Astrocyte (in vitro differentiated cells and primary cell): ENCODE results near the gene MAP2K3. TPM values are rescaled to one million over a fixed set of nuclear protein-coding genes. Genes with fewer than 3 reads are reported as not detected.

ENCODE experiments used
- DNase-seq: peaks from one replicate; pipeline ENCODE4 v3.0.0-alpha.2; 2010; ENCODE audit warnings: low read depth
- FAIRE-seq: peaks from 2 replicates; lab custom pipeline; 2011; peaks lifted over from hg19 to GRCh38; lab: Jason Lieb, UNC
- H2AFZ ChIP-seq: 2 replicates; pipeline ENCODE4 v1.6.0; 2012; ENCODE audit warnings: low read depth, low read length, inconsistent platforms
- H3K27ac ChIP-seq: 2 replicates; pipeline ENCODE4 v1.5.1; 2011; ENCODE audit warnings: low read depth, low read length, inconsistent platforms
- H3K27me3 ChIP-seq: 2 replicates; pipeline ENCODE4 v1.6.0; 2011; ENCODE audit warnings: low read length, inconsistent platforms; ENCODE audit not compliant: insufficient read depth
- H3K36me3 ChIP-seq: 2 replicates; pipeline ENCODE4 v1.5.1; 2011; ENCODE audit warnings: low read length, inconsistent platforms; ENCODE audit not compliant: insufficient read depth
- H3K4me1 ChIP-seq: 2 replicates; pipeline ENCODE4 v1.5.1; 2011; ENCODE audit warnings: low read length, inconsistent platforms; ENCODE audit not compliant: insufficient read depth
- H3K4me2 ChIP-seq: 2 replicates; pipeline ENCODE4 v1.6.0; 2012; ENCODE audit warnings: low read length, inconsistent platforms
- H3K4me3 ChIP-seq: 2 replicates; pipeline ENCODE4 v1.5.1; 2011; ENCODE audit warnings: low read depth, mild to moderate bottlenecking, low read length, inconsistent platforms; ENCODE audit not compliant: insufficient read depth
- H3K79me2 ChIP-seq: 2 replicates; pipeline ENCODE4 v1.6.0; 2012; ENCODE audit warnings: mild to moderate bottlenecking, low read length, inconsistent platforms; ENCODE audit not compliant: insufficient read depth
- H3K9ac ChIP-seq: 2 replicates; pipeline ENCODE4 v1.6.0; 2012; ENCODE audit warnings: mild to moderate bottlenecking, low read length, inconsistent platforms
- H3K9me3 ChIP-seq: 2 replicates; pipeline ENCODE4 v1.5.1; 2012; ENCODE audit warnings: low read depth, mild to moderate bottlenecking, low read length, inconsistent platforms; ENCODE audit not compliant: insufficient read depth
- H4K20me1 ChIP-seq: 2 replicates; pipeline ENCODE4 v1.6.0; 2012; ENCODE audit warnings: low read length, inconsistent platforms; ENCODE audit not compliant: insufficient read depth
- H3K27ac Mint-ChIP-seq: one replicate; pipeline ENCODE4 v1.8.0; 2021; ENCODE audit warnings: mild to moderate bottlenecking, mixed read lengths; ENCODE audit not compliant: unreplicated experiment
- H3K27me3 Mint-ChIP-seq: one replicate; pipeline ENCODE4 v1.8.0; 2021; ENCODE audit warnings: low read depth, mixed read lengths; ENCODE audit not compliant: unreplicated experiment
- H3K36me3 Mint-ChIP-seq: one replicate; pipeline ENCODE4 v1.8.0; 2021; ENCODE audit warnings: low read depth, mixed read lengths; ENCODE audit not compliant: unreplicated experiment
- H3K4me1 Mint-ChIP-seq: one replicate; pipeline ENCODE4 v1.8.0; 2021; ENCODE audit warnings: low read depth, mixed read lengths; ENCODE audit not compliant: unreplicated experiment
- H3K4me3 Mint-ChIP-seq: one replicate; pipeline ENCODE4 v1.8.0; 2021; ENCODE audit warnings: mild to moderate bottlenecking, moderate library complexity, mixed read lengths; ENCODE audit not compliant: unreplicated experiment
- H3K9me3 Mint-ChIP-seq: one replicate; pipeline ENCODE4 v1.8.0; 2021; ENCODE audit warnings: mild to moderate bottlenecking, mixed read lengths; ENCODE audit not compliant: unreplicated experiment
- EZH2 ChIP-seq: IDR thresholded peaks from 2 replicates; pipeline ENCODE4 v1.6.1; 2012; ENCODE audit warnings: mild to moderate bottlenecking, low read length, inconsistent platforms; ENCODE audit not compliant: insufficient read depth
- total RNA-seq: library from RNA; stranded (reverse); gene quantifications from 2 replicates; pipeline ENCODE4 v1.2.1, GENCODE V29; 2021
- TF ChIP-seq, protein P1 (sequence below): IDR thresholded peaks from 2 replicates; pipeline ENCODE4 v1.5.1; 2011; ENCODE audit warnings: low read depth, mild to moderate bottlenecking, inconsistent platforms, low read length, moderate library complexity; ENCODE audit not compliant: insufficient read depth

Gene MAP2K3
- total RNA-seq, 1 donor from 2014 or later: 44.3 TPM

GRCh38 chr17:21359483-21359840, 75.0 kb downstream of the MAP2K3 start:
- no peaks in the 10 kb centered on the region for H3K4me1 ChIP-seq
- H3K27me3 ChIP-seq: peaks cover 8% of the 10 kb centered on the region
- H3K4me3 Mint-ChIP-seq: no peak overlapping the region
- H3K9me3 Mint-ChIP-seq: no peaks in the 10 kb centered on the region
- H3K4me2 ChIP-seq: no peak overlapping the region
- H3K79me2 ChIP-seq: no peaks in the 10 kb centered on the region
- H3K27me3 Mint-ChIP-seq: peaks cover 26% of the 10 kb centered on the region
- peaks cover 5% of the 10 kb centered on the region for H3K4me1 Mint-ChIP-seq
- no peaks in the 10 kb centered on the region for H3K36me3 ChIP-seq
- no peaks in the 10 kb centered on the region for H4K20me1 ChIP-seq
- H3K27ac Mint-ChIP-seq: no peak overlapping the region
- DNase-seq (no peak), FAIRE-seq (no peak)
- no peak overlapping the region for H3K27ac ChIP-seq
- peaks cover under 1% of the 10 kb centered on the region for H3K36me3 Mint-ChIP-seq
- no peak overlapping the region for H2AFZ ChIP-seq
- no peaks in the 10 kb centered on the region for H3K9me3 ChIP-seq
- H3K9ac ChIP-seq: no peak overlapping the region
- no peak for TF ChIP-seq EZH2
- no peak overlapping the region for H3K4me3 ChIP-seq

GRCh38 chr17:21360048-21360447, 75.5 kb downstream of the MAP2K3 start:
- H3K36me3 Mint-ChIP-seq: no peaks in the 10 kb centered on the region

GRCh38 chr17:21361020-21361809, 76.7 kb downstream of the MAP2K3 start:
- Histone ChIP-seq H3K9me3 (no peaks in the 10 kb centered on the region), H3K79me2 (no peaks in the 10 kb centered on the region), H3K4me2 (no peak overlapping the region), H3K36me3 (no peaks in the 10 kb centered on the region), H3K4me1 (no peaks in the 10 kb centered on the region), H4K20me1 (no peaks in the 10 kb centered on the region), H3K27me3 (peaks cover 8% of the 10 kb centered on the region), H3K9ac (no peak overlapping the region), H3K4me3 (no peak overlapping the region), H2AFZ (no peak overlapping the region), H3K27ac (no peak overlapping the region)
- Mint-ChIP-seq H3K4me1 (peaks cover 5% of the 10 kb centered on the region), H3K4me3 (no peak overlapping the region), H3K9me3 (no peaks in the 10 kb centered on the region), H3K36me3 (no peaks in the 10 kb centered on the region), H3K27me3 (peaks cover 30% of the 10 kb centered on the region), H3K27ac (no peak overlapping the region)
- no peak for DNase-seq
- FAIRE-seq: no peak
- TF ChIP-seq, protein P1, sequence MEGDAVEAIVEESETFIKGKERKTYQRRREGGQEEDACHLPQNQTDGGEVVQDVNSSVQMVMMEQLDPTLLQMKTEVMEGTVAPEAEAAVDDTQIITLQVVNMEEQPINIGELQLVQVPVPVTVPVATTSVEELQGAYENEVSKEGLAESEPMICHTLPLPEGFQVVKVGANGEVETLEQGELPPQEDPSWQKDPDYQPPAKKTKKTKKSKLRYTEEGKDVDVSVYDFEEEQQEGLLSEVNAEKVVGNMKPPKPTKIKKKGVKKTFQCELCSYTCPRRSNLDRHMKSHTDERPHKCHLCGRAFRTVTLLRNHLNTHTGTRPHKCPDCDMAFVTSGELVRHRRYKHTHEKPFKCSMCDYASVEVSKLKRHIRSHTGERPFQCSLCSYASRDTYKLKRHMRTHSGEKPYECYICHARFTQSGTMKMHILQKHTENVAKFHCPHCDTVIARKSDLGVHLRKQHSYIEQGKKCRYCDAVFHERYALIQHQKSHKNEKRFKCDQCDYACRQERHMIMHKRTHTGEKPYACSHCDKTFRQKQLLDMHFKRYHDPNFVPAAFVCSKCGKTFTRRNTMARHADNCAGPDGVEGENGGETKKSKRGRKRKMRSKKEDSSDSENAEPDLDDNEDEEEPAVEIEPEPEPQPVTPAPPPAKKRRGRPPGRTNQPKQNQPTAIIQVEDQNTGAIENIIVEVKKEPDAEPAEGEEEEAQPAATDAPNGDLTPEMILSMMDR: no peak
- TF ChIP-seq EZH2: no peak

More at GRCh38 chr17:21360048-21360447, 75.5 kb downstream of the MAP2K3 start:
- no peaks in the 10 kb centered on the region for H4K20me1 ChIP-seq
- H3K9me3 Mint-ChIP-seq: no peaks in the 10 kb centered on the region
- TF ChIP-seq EZH2: no peak
- TF ChIP-seq, protein P1: no peak
- no peak overlapping the region for H2AFZ ChIP-seq
- no peak overlapping the region for H3K4me3 Mint-ChIP-seq
- no peak overlapping the region for H3K4me2 ChIP-seq
- H3K9me3 ChIP-seq: no peaks in the 10 kb centered on the region
- no peak overlapping the region for H3K27ac ChIP-seq
- no peak overlapping the region for H3K27ac Mint-ChIP-seq
- no peak for DNase-seq
- H3K27me3 ChIP-seq: peaks cover 8% of the 10 kb centered on the region
- peaks cover 22% of the 10 kb centered on the region for H3K27me3 Mint-ChIP-seq
- H3K4me3 ChIP-seq: no peak overlapping the region
- peaks cover 5% of the 10 kb centered on the region for H3K4me1 Mint-ChIP-seq
- H3K9ac ChIP-seq: no peak overlapping the region
- H3K36me3 ChIP-seq: no peaks in the 10 kb centered on the region
- H3K79me2 ChIP-seq: no peaks in the 10 kb centered on the region
- no peaks in the 10 kb centered on the region for H3K4me1 ChIP-seq
- no peak for FAIRE-seq
